UCSD-AML1 (cell line): ENCODE data around the gene PPP1R12B.

Experiments used
- DNase-seq: peaks from one replicate; lab custom pipeline; 2025; ENCODE audit not compliant: unreplicated experiment; lab: John Stamatoyannopoulos, UW

Gene PPP1R12B, protein sequence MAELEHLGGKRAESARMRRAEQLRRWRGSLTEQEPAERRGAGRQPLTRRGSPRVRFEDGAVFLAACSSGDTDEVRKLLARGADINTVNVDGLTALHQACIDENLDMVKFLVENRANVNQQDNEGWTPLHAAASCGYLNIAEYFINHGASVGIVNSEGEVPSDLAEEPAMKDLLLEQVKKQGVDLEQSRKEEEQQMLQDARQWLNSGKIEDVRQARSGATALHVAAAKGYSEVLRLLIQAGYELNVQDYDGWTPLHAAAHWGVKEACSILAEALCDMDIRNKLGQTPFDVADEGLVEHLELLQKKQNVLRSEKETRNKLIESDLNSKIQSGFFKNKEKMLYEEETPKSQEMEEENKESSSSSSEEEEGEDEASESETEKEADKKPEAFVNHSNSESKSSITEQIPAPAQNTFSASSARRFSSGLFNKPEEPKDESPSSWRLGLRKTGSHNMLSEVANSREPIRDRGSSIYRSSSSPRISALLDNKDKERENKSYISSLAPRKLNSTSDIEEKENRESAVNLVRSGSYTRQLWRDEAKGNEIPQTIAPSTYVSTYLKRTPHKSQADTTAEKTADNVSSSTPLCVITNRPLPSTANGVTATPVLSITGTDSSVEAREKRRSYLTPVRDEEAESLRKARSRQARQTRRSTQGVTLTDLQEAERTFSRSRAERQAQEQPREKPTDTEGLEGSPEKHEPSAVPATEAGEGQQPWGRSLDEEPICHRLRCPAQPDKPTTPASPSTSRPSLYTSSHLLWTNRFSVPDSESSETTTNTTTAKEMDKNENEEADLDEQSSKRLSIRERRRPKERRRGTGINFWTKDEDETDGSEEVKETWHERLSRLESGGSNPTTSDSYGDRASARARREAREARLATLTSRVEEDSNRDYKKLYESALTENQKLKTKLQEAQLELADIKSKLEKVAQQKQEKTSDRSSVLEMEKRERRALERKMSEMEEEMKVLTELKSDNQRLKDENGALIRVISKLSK

DNA sequence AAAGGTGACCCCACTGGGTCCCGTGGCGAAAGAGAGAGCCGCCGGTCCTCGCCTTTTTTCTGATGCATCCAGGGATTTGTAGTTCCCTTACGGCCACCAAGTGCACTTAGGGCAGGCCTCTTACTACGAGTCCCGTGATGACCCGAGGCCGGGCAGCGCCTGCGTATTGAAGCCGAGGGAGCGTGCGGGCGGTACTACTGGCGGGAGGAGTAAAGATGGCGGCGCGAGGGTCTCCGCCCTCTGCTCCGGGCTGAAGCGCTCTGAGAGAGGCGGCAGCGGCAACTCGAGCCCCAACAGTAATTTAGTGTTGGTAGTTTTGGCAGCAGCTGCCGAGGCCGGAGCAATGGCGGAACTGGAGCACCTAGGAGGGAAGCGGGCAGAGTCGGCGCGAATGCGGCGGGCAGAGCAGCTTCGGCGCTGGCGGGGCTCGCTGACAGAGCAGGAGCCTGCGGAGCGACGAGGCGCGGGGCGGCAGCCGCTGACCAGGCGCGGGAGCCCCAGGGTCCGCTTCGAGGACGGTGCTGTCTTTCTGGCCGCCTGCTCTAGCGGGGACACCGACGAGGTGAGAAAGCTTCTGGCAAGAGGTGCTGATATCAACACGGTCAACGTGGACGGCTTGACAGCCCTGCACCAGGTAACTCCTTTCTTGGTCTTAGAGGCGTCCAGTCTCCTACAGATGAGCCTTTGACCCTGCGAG lies at the start of gene PPP1R12B:
Gene PPP1R12B (plus strand): TSS at position 191 of the 697 bp plus-strand sequence. CDS start 153 bp downstream, at position 344.
- peak; percentile 97 for DNase-seq

GRCh38 chr1:202302166-202302565 lies 46.3 kb upstream of the PPP1R12B start:
- no peak for DNase-seq

GRCh38 chr1:202304375-202304774 lies 44.1 kb upstream of the PPP1R12B start:
- DNase-seq = no peak

GRCh38 chr1:202305168-202305567 lies 43.3 kb upstream of the PPP1R12B start:
- no peak for DNase-seq

DNA sequence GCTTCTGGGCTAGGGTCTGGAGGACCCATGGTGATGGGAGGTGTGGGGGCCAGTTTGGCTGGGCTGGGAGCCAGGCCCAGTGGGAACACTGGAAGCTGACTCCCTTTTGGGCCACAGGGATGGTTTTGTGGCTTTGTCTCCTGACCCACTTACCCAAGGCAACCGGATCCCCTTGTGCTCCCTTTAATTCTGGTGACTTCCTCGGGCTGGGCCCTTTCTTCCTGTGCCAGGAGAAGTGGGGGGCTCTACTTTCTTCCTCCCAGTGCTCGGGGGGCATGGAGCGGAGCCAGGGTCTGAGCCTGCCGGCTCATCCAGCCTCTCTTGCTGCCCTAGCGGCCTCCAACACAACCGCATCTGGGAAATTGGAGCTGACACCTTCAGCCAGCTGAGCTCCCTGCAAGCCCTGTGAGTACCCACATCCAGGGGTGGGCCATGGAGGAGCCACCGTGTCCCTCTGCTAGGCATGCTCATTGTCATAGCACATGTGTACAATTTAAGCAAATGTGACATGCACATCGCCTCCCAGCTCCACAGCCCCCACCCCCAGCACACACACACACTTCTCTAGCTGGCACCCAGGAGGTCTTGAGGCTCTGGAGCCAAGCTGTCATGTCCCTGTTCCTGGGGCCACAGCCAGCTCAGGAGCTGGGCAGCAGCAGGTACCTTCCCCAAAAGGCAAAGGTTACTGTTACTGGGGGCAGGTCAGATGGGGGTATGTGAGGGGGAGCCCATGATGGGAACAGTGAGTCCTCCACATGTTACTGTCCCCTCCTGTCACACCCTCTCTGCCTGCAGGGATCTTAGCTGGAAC lies 41.8 kb upstream of the PPP1R12B start:
- DNase-seq = no peak

DNA sequence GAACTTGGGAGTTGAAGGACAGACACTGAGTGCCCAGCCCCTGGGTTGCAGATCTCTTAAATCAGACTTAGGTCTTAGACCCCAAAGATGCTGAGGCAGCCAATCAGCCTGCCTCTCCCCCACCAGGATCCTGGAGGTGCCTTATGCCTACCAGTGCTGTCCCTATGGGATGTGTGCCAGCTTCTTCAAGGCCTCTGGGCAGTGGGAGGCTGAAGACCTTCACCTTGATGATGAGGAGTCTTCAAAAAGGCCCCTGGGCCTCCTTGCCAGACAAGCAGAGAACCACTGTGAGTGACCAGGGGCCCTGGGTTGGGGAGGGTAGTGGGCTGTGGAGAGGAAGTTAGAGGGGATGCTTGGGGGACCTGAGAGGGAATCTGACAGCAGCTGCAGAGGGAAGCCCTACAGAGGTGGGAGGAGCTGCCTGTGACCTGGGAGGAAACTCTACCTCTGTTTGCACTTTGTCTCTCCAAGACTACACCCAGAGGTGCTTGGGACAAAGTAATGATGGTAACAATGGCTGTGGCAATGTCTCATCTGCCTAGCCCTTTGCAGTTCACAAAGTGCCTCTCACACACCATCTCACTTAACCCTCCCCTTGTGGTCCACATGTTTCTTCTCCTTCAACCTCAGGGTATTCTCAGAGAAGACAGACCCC lies 38.3 kb upstream of the PPP1R12B start:
- no peak for DNase-seq

DNA sequence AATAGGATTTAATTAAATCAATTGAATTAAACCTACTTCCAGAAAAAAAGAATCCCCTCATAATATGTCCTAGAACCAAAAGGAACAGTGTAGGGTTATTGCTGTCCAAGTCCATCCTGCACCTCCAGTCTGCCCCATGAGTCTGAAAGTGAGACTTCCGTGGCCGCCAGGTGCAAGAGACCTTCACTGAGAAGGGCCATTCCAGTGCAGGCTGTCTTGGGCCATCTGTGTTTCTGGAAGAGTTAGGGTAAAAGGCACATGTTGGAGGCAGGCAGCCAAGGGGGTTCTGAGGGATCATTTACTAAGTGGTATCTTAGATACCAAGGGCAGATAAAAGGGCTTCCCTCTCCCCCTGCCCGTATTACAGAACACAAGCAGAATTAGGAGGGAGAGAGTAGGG lies 37.8 kb upstream of the PPP1R12B start:
- DNase-seq = no peak

GRCh38 chr1:202311875-202312635 lies 36.4 kb upstream of the PPP1R12B start:
- DNase-seq = peak; percentile 46

GRCh38 chr1:202315576-202316168 lies 32.8 kb upstream of the PPP1R12B start:
- peak; percentile 73 for DNase-seq

DNA sequence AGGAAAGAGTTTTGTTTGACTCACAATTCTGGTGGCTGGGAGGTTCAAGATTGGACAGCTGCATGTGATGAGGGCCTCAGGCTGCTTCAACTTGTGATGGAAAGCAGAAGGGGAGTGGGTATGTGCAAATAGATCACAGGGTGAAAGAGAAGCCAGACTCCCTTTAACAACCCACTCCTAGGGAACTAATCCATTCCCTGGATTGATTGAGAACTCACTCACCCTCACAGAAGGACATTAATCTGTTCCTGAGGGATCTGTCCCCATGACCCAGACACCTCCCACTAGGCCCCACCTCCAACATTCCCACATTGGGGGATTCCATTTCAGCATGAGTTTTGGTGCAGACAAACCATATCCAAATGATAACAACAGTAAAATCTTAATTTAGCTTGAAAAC lies 32.3 kb upstream of the PPP1R12B start:
- DNase-seq = no peak

DNA sequence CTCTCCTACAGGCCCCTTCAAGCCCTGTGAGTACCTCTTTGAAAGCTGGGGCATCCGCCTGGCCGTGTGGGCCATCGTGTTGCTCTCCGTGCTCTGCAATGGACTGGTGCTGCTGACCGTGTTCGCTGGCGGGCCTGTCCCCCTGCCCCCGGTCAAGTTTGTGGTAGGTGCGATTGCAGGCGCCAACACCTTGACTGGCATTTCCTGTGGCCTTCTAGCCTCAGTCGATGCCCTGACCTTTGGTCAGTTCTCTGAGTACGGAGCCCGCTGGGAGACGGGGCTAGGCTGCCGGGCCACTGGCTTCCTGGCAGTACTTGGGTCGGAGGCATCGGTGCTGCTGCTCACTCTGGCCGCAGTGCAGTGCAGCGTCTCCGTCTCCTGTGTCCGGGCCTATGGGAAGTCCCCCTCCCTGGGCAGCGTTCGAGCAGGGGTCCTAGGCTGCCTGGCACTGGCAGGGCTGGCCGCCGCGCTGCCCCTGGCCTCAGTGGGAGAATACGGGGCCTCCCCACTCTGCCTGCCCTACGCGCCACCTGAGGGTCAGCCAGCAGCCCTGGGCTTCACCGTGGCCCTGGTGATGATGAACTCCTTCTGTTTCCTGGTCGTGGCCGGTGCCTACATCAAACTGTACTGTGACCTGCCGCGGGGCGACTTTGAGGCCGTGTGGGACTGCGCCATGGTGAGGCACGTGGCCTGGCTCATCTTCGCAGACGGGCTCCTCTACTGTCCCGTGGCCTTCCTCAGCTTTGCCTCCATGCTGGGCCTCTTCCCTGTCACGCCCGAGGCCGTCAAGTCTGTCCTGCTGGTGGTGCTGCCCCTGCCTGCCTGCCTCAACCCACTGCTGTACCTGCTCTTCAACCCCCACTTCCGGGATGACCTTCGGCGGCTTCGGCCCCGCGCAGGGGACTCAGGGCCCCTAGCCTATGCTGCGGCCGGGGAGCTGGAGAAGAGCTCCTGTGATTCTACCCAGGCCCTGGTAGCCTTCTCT lies 30.3 kb upstream of the PPP1R12B start:
- no peak for DNase-seq

DNA sequence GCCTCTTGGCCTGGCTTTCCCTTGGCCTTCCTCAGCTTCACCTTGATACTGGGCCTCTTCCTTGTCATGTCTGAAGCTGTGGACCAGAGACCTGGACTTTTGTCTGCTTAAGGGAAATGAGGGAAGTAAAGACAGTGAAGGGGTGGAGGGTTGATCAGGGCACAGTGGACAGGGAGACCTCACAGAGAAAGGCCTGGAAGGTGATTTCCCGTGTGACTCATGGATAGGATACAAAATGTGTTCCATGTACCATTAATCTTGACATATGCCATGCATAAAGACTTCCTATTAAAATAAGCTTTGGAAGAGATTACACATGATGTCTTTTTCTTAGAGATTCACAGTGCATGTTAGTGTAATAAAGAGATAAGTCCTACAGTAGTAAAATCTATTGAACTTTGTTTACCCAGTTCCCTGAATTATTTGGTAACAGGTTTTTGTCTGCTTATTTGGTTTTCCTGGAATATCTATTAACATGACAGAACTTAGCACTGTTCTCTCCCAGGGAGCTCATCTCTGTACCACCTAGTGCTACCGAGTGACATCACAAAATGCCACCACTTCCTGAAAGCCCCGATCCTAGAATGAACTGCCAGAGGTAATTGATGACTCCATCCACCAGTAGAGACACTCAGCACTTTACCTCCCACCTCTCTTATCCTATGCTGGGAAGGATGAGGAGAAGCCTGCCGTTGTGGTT lies 29.0 kb upstream of the PPP1R12B start:
- no peak for DNase-seq

GRCh38 chr1:202320081-202320405 lies 28.5 kb upstream of the PPP1R12B start:
- DNase-seq = no peak

- DNase-seq = no peak
Measured at GRCh38 chr1:202323731-202324130, 24.8 kb upstream of the PPP1R12B start.

DNA sequence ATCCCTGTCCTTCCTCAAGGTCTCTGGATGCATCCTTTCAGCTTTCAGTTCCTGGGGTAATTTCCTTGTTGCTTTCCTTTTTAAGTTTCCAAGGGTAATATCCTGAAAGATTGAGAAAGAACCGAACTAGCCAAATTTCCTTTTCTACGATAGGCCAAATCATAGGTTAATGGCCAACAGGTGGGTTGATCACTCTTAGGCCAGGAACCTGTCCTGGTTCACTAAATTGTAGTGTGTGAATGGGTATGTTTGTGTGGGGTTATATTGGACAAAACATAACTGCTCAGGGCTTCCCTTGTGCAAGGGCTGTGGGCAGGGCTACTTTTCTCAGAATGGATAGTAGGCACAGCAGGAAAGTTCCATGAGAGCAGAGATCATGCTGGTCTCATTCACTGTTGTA lies 23.9 kb upstream of the PPP1R12B start:
- DNase-seq = no peak

GRCh38 chr1:202329891-202330290 lies 18.6 kb upstream of the PPP1R12B start:
- no peak for DNase-seq

DNA sequence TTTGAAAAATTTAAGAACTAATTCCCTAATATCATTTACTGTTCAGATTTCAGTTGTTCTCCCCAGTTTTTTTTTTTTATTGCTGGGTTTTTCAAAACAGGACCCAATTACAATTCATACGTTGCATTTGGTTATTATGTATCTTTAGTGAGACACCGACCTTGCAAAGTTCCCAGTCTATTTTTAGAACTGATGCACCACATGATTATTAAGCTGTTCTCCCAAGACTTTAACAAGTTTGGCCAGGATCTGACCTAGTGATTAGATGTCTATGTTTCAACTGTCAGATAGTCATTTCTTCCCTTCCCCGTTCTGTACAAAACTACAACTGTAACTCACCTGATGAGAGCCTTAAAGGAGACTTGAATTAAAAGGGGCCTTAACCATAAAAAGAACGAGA lies 14.6 kb upstream of the PPP1R12B start:
- DNase-seq = no peak
